Stimulated activated CD4-positive, alpha-beta T cell treated with anti-CD3 and anti-CD28 coated beads, Interleukin-2, amount 100 ng/mL, for 24 hours (primary cell): Measurements from ENCODE around the gene ERG.

Experiments
- DNase-seq, 2 donors: peaks; one replicate each; pipeline ENCODE4 v3.0.0-alpha.2; 2020

ERG gene

DNA sequence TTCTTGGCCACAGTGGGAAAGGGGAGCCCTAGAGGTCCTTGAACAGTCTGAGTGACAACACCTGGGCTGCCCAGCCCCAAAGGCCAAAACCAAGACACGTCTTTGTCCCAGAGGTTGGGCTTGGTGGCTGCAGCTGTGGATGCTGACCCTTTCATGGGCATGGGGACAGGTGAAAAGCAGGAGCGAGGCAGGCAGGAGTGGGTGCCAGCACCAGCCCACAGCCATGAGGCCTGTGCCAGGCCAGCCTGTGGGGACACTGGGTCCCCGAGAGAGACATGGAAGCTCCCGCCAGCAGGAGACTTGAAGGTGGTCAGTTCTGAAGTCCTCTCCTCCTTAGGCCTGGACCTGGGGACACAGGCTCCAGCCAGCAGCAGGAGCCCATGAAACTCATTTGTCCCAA, 142.9 kb downstream of the ERG start:
- DNase-seq, result no peak

DNA sequence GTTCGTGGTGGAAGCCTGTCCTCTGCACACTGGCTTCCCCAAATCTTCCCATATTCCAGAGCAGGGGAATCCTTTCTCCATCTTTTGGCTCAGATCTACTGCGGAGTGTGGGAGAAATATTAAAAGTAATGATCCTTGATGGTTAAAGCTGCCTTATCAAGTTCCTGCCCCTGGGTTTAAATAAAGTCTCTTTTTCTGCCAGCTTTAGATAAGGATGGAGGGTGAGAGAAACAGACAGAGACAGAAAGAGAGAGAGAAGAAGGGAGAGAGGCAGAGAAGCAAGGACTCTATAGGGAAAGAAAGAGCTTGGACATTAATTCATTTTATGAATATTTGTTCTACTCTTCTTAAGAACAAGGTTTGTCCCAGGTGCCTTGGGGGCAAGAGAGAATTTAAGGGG, 143.5 kb downstream of the ERG start:
- no peak for DNase-seq

DNA sequence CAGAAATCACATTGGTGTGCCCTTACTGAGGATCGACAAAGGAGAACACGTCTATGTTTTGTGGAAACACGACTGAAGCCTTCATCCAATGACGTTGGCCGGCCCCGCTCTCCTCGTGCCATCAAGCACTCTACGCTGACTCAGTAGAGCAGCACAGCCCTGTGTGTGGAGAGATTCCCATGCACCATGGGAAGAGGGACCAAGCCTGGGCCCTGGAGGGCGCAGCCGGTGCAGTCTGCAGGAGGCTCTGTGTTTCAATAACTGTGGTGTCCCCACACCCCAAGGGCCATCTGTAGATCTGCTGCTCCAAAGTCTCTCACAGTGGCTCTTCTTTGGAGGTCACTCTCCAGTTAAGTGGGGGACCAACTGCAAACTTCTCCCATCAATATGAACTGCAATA, 144.0 kb downstream of the ERG start:
- DNase-seq, result no peak

DNA sequence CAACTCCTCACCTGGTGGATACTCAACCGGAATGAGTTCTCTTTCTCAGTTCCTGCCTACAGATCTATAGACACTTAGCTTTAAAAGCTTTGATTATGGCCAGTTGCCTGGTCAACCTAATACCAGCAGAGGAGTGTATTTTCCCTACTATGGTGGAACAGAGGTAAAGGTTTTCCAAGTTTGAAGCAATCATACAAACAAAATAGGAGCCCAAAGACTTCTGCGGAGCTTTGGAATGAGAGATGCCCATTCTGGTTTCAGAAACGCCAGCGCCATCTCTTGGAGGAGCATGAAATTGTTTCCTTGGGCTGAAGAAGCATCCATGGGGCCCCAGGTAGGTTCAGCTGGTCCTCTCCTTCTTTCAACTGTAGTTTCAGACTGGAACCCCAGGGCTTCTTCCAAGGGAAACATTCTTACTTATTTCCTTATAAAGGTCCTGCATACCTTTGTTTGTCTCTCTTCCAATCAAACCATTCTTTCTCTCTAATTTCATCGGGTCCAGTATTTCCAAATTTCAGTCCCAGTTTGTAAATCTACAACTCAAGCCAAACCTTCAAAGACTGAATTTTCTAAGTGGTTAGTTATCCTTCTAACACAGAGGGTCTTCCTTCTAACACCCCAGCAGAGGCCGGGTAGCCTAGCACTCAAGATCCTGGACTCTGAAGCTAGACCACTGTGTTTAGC, 145.6 kb downstream of the ERG start:
- peak; percentile 67 to 69 for DNase-seq

DNA sequence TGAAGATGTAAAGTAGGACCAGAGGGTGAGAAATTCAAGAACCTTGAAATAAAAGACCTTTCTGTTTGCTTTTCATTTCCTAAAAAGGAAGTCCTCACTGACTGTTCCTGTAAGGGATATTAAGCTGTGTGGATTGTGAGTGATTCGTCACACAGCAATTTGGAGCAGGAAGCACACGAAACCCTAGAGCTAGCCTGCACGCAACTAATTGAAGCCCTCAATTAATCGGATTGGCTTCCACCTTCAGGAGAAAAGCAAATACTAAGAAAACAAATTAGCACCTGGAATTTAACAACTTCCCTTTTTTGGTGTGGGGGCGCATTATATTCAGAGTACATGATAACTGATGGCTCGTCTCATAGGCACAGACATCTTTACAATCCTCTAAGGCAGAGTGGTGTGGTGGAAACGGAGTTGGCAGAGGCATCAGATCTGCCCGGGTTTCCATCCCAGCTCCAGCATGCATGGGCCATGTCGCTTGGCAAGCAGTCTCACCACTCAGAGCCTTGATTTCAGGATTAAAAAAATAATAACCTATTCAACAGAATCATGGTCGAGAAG, 146.2 kb downstream of the ERG start:
- DNase-seq, result no peak

DNA sequence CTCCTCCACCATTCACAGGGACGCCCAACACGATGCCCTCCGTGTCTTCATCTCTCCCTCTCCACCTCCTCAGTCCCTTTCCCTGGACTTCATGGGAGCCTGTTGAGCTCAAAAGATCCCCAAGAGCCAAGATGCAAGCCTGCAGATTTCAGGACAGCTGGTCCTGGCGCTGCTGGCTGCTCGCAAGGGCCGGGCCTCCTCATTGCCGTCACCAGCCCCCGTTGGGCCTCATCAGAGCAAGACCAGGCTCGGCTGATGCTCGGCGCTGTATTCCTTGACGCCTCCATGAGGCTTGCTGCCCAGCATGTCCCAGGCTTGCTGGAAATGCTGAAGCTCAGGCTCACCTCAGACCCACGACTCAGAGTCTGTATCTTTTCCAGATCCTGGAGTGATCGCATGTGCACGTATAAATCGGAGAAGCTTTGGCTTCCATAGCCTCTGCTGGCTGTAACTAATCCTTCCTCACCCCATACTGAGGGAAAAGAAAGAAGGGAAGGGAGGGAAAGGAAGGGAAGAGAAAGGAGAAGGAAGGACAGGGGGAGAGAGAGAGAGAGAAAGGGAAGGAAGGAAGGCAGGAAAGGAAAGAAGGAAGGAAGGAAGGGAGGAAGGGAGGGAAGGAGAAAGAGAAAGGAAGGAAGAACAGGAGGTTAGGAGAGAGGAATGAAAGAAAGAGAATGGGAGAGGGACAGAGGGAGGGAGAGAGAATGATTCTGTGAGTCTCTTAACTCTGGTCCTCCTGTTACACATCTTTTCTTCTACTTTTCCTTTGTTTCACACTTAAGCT, 146.9 kb downstream of the ERG start:
- no peak for DNase-seq

DNA sequence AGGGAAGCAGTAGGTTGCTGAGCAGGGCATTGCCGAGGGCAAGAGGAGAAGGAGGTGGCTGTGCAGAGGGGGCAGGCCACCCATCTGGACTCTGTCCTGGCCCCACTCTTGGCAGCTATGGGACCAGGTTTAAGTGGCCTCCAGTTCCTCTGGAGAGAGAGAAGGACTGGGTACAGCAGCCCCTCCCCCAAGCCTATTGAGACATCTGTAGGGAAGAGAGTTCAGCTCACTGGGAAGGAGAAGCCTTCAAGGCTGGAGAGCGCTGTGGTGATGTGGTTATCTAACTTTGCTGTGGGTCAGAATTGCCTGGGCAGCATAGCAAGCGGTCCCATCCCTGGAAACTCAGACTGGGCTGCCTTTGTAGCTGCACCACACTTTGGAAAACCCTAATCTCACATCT, 147.6 kb downstream of the ERG start:
- DNase-seq, result no peak

DNA sequence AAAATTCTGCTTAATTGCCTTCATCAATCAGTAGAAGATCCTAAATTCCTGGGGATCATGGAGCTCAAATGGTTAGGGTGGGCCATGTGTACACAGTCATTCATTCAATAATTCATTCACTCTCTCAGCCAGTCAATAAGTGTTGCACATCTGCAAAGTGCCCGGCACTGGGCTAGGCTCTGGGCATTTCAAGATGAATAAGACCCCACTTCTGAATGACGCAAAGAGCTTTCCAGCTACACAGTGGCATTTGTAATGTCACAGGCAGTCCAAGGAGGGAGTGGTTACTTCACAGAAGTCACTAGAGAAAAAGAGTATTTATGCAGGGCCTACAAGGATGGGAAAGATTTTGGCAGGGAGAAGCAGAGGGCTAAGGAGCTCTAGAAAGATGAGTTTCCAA, 148.3 kb downstream of the ERG start:
- DNase-seq, result no peak

DNA sequence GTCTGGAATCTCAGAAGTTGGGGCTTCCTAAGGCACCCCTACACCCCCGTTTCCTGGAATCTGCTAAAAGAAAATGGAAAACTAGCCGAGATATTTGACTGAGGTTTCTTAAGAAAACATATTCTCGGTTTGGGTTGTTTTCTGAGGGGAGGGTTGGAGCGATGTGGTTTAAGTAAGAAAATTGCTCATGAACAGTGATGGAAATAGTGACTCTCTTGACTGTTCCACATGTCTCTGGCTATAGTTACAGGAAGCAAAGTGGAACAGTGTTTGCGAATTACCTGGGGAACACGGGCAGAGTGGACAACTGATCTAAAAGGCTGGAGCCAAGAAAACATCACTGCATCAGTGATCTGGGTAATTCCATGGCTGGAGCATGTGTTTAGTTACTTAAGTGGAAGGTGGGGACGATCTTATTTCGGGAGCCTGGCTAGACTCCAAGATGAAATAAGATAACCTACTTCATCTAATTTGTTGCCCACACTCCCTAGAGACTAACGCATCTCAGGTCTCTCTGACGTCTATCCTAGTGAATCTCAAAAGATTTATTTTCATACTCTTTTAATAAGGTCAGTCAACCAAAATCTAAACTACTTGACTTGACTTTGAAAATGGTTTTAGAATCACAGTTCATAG, 149.0 kb downstream of the ERG start:
- DNase-seq, result peak in 1 of 2 donors; percentile 19

DNA sequence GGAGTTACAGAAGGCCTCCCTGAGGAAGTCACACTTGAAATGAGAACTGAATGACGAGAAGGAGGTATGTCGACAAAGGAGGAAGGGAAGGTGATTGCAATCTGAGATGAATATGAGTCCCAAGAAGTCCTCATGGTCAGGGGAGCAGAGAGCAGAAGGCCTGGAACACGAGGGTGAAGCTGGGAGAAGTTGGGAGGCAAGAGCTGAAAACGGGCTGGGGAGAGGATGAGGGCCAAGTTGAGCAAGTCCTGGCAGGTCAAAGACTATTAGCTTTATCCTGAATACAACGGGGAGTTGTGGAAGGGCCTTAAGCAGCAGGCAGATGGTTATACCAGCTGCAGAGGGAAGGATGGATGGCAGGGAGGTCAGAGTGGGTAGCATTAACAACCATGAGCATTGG, 152.0 kb downstream of the ERG start:
- no peak for DNase-seq

DNA sequence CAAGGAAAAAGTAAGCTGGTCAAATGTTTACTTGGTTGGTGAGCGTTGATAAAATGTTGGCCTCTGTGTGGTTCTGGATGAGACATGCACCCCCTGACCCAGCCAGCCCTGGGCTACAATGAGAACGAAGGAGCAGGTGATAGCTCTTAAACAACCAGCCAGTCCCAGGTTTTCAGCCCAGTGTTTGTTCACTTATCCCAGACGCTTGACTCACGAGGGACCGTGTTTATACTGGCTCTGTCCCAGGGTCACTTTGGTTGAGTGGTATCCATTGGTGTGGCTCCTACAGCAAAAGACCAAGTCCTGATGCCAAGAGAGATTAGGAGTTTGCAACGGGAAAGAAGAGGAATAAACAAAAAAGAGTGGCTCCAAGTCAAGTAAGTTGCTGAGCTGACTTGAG, 154.6 kb downstream of the ERG start:
- DNase-seq, result no peak

DNA sequence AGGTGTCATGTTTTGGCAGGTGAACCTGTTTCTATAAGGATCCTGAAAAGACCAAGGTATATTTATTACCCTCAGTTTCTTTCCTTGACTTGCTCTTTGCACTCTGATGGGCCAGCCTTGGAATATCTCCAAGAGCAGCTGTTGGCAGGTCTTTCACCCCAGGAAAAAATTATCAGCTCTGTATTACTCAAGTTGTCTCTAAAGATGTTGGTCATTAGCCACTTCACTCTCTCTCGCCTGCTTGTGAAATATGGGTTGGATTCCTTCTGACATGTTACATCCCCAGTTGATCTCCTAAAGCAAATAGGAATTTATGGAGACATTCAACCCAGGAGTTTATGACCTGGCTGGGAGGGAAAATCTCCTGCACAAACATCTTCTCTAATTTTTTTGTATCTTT, 155.5 kb downstream of the ERG start:
- DNase-seq, result no peak

DNA sequence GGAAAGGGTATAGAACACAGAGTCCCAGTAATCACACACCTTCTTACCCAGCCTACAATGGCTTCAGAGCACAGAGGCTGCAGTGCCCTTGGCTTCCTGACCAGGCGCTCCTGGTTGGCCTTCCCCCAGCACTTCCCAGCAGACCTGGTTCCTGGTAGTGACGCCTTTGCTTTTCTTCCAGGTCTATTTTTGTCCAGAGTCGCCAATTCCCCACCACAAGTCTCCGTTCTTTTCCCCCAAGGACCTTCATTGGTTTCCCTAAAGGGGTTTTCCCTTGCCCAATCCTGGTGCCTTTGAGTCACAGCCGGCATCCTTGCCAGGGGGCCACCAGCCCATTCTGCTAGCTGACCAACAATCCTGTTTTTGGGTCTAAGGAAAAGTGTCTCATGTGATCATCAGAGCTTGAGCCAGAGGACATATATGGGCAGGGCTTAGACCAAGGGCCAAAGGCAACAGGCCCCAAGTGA, 156.7 kb downstream of the ERG start:
- DNase-seq, result no peak

DNA sequence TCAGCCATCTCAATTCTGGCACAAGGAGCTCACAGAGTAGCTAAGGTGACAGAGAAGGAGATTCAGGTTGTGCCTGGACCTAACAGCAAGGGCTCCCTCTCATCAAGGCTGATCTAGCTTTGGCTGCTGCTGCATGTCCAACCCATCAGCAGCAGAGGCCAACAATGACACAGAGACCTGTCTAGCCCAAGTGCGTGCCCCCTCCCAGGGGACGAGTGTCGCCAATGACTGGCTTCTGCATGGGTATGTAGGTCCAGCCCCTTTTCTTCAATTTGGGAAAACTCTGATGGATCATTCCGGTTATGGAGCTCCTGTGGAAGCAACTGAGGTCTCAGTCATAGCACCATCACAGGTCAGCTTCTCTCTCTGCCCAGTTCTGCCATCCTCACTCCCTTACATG, 158.1 kb downstream of the ERG start:
- no peak for DNase-seq

DNA sequence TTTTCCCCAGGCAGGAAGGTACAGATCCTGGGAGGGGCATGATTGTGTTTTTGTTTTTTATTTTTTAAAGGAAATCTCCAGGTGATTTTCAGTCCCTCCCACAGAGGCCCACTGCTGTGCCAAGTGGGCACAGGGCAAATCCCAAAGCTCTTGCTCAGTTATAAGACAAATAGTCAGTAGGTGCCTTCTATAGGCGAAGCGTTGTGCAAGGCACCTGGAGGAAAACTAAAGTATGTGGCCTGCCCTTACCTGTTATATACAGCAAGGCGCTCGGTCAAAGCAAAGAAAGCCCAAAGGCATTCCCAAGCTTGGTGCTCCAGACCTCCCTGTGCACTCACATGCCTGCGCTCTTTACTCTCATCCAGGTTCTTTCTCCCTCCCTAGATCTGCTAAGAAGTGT, 160.5 kb downstream of the ERG start:
- DNase-seq, result no peak

DNA sequence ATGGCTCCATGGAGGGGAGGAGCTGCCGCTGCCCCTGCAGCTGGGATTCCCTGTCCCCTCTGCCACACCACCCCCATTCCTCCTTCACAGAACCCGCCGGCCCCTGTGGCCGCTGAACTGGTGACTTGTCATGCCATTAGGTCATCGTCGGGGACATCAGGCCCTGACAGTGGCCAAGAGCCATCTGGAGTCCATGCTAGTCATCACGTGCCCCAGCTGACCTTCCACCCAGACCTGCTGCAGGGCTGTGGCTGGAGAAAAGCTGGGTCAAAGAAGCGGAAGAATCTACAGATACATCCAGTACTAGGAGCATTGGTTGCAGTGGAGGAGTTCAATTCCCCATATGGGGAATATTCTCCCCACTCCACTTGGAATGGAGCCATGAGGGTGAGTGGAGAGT, 163.4 kb downstream of the ERG start:
- no peak for DNase-seq

DNA sequence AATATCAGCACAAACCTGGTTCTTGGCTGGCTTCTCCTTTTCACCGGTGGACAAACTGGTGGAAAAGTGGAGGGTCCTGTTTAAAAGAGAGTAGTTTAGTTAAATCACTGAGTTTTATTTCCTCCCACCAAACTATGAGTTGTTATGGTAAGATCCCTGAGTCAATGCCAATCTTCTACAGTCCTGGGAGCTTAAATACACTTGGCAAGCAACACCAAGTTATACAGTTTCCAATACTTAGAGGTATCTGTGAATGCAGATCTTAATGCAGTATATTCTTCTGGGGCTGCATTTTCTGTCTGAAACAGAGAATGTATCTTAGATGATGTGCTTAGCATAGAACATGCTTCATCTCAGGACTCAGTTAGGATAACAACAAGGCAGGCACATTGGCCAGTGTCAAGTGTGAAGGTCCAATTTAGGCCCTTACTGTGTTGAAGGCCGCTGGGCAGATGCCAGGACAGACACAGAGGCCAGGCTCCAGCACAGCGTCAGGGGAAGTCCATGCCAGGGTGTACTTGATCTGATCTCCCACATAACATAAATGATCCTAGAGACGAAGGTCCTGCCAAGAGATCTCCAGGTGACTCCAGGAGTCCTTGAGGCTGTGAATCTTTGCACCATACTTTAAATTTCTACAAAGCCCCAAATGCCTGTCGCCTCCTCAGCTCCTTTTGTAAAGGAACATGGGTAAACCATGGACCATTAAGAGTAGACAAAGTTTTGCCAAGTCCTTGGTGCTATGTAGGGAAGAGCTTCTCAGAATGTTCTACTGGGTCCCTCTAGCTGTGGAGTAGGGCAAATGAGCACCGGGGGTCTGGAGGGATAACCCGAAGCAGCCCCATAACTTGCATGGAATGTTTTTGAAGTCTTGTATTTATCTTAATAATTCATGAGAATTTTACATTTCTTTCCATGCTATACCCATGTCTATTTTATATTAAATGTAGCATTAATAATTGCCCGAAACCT, 164.7 kb downstream of the ERG start:
- DNase-seq, result no peak

DNA sequence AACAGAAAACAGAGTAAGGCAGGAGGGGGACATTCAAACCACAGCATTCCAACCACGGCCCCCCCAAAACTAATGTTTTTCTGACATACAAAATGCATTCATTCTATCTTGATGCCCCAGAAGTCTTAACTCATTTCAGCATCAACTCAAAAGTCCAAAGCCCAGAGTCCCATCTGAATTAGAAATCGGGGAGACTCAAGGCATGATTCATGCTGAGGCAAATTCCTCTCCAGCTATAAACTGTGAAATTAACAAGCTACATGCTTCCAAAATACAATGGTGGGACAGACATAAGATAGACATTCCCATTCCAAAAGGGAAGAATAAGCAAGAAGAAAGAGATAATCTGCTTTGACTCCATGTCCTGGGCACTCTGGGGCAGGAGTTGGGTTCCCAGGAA, 167.6 kb downstream of the ERG start:
- DNase-seq, result no peak
